Measurements from ENCODE around the gene MOBP.

MOBP gene

DNA sequence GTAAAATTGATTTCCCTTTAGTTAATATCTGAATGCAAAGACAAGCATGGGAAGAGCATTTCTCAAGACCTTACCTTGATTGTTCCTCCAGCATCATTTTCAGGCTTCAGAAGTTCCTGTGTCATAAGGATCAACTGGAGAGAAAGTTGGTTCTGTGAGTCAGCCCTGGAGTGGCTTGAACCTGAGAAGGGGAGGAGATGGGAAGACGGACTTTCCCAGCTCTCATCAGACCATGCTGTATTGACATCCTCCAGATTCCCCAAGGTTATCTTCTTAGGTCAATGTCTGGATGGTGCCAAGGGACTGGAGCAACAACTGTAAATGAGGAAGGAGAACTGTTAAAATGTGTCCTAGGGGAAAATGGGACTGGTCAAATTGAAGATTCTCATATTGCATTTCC is 40.0 kb upstream of the MOBP start:
- TF ChIP-seq EZH2 (IDR thresholded peaks at IDR 0.05; ENCODE audit: borderline replicate concordance, low read length) = no peak
- no peak for TF ChIP-seq CTCF (IDR thresholded peaks at IDR 0.05; ENCODE audit: low read length)
- H3K4me1 ChIP-seq (ENCODE audit: insufficient read depth, low read length, severe bottlenecking) = no peaks in the 10 kb centered on the region

DNA sequence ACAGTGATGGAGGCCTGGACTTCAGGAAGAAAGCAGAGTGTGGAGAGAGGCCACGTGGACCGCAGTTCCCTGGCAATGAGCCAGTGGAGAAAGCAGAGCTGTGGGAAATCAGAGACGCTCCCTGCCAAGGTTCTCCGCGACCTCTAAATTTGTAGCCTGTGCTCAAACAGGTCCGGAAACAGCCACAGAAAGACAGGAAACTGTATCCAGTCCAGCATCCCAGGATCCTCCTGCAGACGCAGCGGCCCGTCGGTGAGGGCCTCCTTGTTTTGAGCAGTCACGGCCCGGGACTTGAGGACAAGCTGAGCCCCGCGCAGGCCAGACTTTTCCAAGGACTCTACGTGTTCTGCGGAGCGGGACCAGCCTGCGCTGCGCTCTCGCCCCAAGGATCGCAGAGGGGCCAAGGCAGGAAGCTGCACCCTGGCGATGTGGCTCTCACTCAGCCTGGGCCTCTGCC is 38.7 kb upstream of the MOBP start:
- no peak overlapping the region for H2AFZ ChIP-seq (ENCODE audit: low read length)
- no peaks in the 10 kb centered on the region for H3K79me2 ChIP-seq (ENCODE audit: insufficient read depth, low read length)
- H3K4me2 ChIP-seq (ENCODE audit: low read length) = no peak overlapping the region
- no peaks in the 10 kb centered on the region for H3F3A ChIP-seq (ENCODE audit: insufficient read depth, low read length)
- H3K27ac ChIP-seq (ENCODE audit: low read depth, low read length, poor library complexity, severe bottlenecking) = no peak overlapping the region
- no peak overlapping the region for H3K4me3 ChIP-seq (ENCODE audit: low read depth, low read length, poor library complexity, severe bottlenecking)
- H3K27me3 ChIP-seq (ENCODE audit: insufficient read depth, low read length) = no peaks in the 10 kb centered on the region; the same call in 1 of the 2 replicates
- H4K20me1 ChIP-seq (ENCODE audit: insufficient read depth, low read length) = no peaks in the 10 kb centered on the region
- H3K9me2 ChIP-seq (ENCODE audit: low read depth, low read length) = no peaks in the 10 kb centered on the region
- no peak overlapping the region for H3K9ac ChIP-seq (ENCODE audit: low read length)
- TF ChIP-seq CTCF (IDR thresholded peaks at IDR 0.05; ENCODE audit: low read length) = no peak
- TF ChIP-seq EZH2 (IDR thresholded peaks at IDR 0.05; ENCODE audit: borderline replicate concordance, low read length) = no peak
- H3K9me3 ChIP-seq (ENCODE audit: low read length) = no peaks in the 10 kb centered on the region
- H3K36me3 ChIP-seq (ENCODE audit: insufficient read depth, low read length) = no peaks in the 10 kb centered on the region
- H3K4me1 ChIP-seq (ENCODE audit: insufficient read depth, low read length, severe bottlenecking) = no peaks in the 10 kb centered on the region

More for the DNA sequence above, 40.0 kb upstream of the MOBP start:
- H3K27ac ChIP-seq (ENCODE audit: low read depth, low read length, poor library complexity, severe bottlenecking) = no peak overlapping the region
- H3K9ac ChIP-seq (ENCODE audit: low read length) = no peak overlapping the region
- H3K27me3 ChIP-seq (ENCODE audit: insufficient read depth, low read length) = no peaks in the 10 kb centered on the region; the same call in 1 of the 2 replicates
- H3F3A ChIP-seq (ENCODE audit: insufficient read depth, low read length) = no peaks in the 10 kb centered on the region
- H4K20me1 ChIP-seq (ENCODE audit: insufficient read depth, low read length) = no peaks in the 10 kb centered on the region
- no peaks in the 10 kb centered on the region for H3K79me2 ChIP-seq (ENCODE audit: insufficient read depth, low read length)
- H3K36me3 ChIP-seq (ENCODE audit: insufficient read depth, low read length) = no peaks in the 10 kb centered on the region
- no peaks in the 10 kb centered on the region for H3K9me2 ChIP-seq (ENCODE audit: low read depth, low read length)
- H3K4me3 ChIP-seq (ENCODE audit: low read depth, low read length, poor library complexity, severe bottlenecking) = no peak overlapping the region
- no peak overlapping the region for H2AFZ ChIP-seq (ENCODE audit: low read length)
- H3K9me3 ChIP-seq (ENCODE audit: low read length) = no peaks in the 10 kb centered on the region
- H3K4me2 ChIP-seq (ENCODE audit: low read length) = no peak overlapping the region

DNA sequence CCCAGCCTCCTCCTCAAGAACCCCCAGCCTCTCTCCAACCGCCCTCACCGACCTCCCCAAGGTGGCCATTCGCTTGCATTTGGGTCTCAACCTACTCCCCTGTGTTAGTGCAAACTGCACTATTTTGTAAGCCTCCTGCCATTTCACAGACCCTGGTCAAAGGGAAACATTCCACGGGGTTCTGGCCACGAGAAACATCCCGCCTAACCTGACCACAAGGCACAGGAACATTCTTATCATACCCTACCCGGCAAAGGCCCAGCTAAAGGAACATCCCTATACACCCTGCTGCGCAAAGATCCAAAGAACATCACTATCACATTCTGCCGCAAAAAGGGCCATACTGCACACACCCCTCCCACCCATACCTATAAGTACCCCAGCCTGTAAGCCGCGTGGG is 38.0 kb upstream of the MOBP start:
- Histone ChIP-seq H3K9me3 (ENCODE audit: low read length) (no peaks in the 10 kb centered on the region), H2AFZ (ENCODE audit: low read length) (no peak overlapping the region), H3K4me1 (ENCODE audit: insufficient read depth, low read length, severe bottlenecking) (no peaks in the 10 kb centered on the region), H3K9me2 (ENCODE audit: low read depth, low read length) (no peaks in the 10 kb centered on the region), H4K20me1 (ENCODE audit: insufficient read depth, low read length) (no peaks in the 10 kb centered on the region), H3K36me3 (ENCODE audit: insufficient read depth, low read length) (no peaks in the 10 kb centered on the region), H3K9ac (ENCODE audit: low read length) (no peak overlapping the region), H3K79me2 (ENCODE audit: insufficient read depth, low read length) (no peaks in the 10 kb centered on the region), H3K27me3 (ENCODE audit: insufficient read depth, low read length) (no peaks in the 10 kb centered on the region; the same call in 1 of the 2 replicates), H3F3A (ENCODE audit: insufficient read depth, low read length) (no peaks in the 10 kb centered on the region), H3K4me3 (ENCODE audit: low read depth, low read length, poor library complexity, severe bottlenecking) (no peak overlapping the region), H3K4me2 (ENCODE audit: low read length) (no peak overlapping the region), H3K27ac (ENCODE audit: low read depth, low read length, poor library complexity, severe bottlenecking) (no peak overlapping the region)
- TF ChIP-seq EZH2 (IDR thresholded peaks at IDR 0.05; ENCODE audit: borderline replicate concordance, low read length) = no peak
- TF ChIP-seq CTCF (IDR thresholded peaks at IDR 0.05; ENCODE audit: low read length) = no peak
